ENCODE measurements around the gene PI16. TPM values are rescaled to one million over a fixed set of nuclear protein-coding genes. Genes with fewer than 3 reads are reported as not detected.
A peak's percentile ranks its signal among the peaks of the same experiment; 100 is the strongest.

PI16 gene
- total RNA-seq, 1 donor from 2014 or later: not detected

DNA sequence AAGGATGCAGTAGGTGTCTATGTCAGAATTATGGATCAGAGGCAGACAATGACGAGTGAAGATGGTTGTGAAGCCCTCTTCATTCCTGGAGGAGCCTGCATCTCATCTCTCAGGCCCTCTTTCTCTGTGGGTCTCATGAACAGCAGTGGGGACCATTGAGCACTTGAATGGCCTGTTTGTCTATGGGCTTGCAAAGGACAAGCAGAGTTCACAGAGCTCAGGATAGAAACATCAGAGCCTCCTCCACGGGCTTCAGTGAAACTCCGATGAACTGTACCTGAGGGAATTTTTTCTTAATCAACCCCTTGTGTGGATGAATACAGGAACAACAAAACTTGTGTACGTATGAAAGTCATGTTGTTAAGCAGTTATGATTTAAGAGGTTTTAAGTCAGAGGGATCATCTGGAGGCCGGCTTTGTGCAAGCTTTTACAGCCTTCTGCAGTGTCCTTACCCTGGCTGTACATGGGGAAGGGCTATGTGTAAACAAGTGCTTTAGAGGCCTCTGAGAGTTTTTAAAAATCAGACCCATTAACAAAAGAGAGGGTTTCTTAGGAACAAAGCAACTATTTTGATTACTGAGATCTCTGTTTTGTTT lies 29.7 kb upstream of the PI16 start:
- H3K9me3 Mint-ChIP-seq (ENCODE audit: unreplicated experiment): no peaks in the 10 kb centered on the region
- DNase-seq (ENCODE audit: extremely low spot score, unreplicated experiment): no peak
- peaks cover 54% of the 10 kb centered on the region for H3K4me1 Mint-ChIP-seq (ENCODE audit: unreplicated experiment)
- TF ChIP-seq, protein P1, sequence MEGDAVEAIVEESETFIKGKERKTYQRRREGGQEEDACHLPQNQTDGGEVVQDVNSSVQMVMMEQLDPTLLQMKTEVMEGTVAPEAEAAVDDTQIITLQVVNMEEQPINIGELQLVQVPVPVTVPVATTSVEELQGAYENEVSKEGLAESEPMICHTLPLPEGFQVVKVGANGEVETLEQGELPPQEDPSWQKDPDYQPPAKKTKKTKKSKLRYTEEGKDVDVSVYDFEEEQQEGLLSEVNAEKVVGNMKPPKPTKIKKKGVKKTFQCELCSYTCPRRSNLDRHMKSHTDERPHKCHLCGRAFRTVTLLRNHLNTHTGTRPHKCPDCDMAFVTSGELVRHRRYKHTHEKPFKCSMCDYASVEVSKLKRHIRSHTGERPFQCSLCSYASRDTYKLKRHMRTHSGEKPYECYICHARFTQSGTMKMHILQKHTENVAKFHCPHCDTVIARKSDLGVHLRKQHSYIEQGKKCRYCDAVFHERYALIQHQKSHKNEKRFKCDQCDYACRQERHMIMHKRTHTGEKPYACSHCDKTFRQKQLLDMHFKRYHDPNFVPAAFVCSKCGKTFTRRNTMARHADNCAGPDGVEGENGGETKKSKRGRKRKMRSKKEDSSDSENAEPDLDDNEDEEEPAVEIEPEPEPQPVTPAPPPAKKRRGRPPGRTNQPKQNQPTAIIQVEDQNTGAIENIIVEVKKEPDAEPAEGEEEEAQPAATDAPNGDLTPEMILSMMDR (IDR thresholded peaks at IDR 0.05): no peak
- no peak overlapping the region for H3K4me3 Mint-ChIP-seq (ENCODE audit: unreplicated experiment)
- peak overlapping the region; percentile 32 for H3K27ac Mint-ChIP-seq (ENCODE audit: unreplicated experiment)
- H3K27me3 Mint-ChIP-seq (ENCODE audit: unreplicated experiment): no peaks in the 10 kb centered on the region
- H3K36me3 Mint-ChIP-seq (ENCODE audit: unreplicated experiment): peaks cover 20% of the 10 kb centered on the region

DNA sequence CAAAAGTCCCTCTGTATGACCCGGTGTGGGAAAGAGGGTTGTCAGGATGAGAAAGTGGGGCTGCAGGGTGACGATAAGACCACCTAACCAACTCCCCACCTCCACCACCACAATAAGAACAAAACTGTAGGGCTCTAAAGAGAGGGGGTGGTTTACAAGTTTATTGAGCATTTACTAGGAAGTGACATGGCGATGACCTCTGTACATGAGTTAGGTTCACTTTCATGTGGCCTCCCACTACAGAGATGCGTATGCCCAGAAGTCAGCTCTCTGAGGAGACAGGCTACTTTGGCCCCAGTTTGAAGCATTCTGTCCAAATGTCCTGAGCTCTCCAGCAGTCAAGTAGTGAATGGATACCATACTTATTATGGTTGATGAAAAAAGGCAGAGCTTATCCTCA lies 28.7 kb upstream of the PI16 start:
- Mint-ChIP-seq H3K9me3 (ENCODE audit: unreplicated experiment) (no peaks in the 10 kb centered on the region), H3K27me3 (ENCODE audit: unreplicated experiment) (no peaks in the 10 kb centered on the region), H3K4me1 (ENCODE audit: unreplicated experiment) (peaks cover 63% of the 10 kb centered on the region), H3K36me3 (ENCODE audit: unreplicated experiment) (peaks cover 17% of the 10 kb centered on the region), H3K27ac (ENCODE audit: unreplicated experiment) (peak overlapping the region; percentile 90), H3K4me3 (ENCODE audit: unreplicated experiment) (peak overlapping the region; percentile 6)
- TF ChIP-seq, protein P1 (IDR thresholded peaks at IDR 0.05): no peak
- DNase-seq (ENCODE audit: extremely low spot score, unreplicated experiment): no peak

DNA sequence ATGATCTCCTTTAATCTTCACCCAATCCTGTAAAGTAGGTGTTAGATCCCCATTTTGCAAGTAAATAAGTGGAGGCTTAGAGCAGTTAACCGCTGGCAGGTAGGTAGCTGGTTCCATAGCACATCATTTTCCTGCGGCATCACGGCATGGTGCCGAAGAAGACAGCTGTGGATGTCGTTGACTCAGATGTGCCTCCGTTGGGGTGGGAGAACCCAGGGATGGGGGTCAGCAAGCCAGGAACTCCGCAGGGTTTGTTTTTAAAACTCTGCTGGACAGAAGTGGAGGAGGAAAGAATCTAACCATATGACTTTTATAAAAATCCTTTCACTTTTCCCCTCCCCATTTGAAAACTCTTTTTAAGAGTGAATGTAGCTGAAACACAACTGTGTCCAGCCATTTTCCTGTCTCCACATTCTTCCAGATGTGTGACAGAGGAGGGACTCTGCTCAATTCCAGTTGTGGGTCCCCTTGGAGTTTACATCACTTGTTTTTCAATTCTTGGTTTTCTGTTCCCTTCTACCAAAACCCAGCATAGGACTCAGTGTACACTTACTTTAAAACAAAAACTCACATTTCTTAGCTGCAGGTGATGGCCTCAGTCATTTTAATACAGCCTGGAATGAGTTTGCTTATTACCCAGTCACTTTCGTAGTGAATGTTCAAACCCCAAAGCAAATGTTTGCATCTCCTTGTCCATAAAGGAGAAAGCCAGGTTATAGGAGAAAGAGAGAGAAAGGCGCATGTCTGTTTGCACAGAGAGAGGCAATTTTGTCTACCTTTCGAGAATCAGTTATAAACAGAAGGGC lies 27.6 kb upstream of the PI16 start:
- peak overlapping the region; percentile 40 for H3K4me3 Mint-ChIP-seq (ENCODE audit: unreplicated experiment)
- TF ChIP-seq, protein P1 (IDR thresholded peaks at IDR 0.05): no peak
- H3K27me3 Mint-ChIP-seq (ENCODE audit: unreplicated experiment): no peaks in the 10 kb centered on the region
- peaks cover 69% of the 10 kb centered on the region for H3K4me1 Mint-ChIP-seq (ENCODE audit: unreplicated experiment)
- peaks cover 15% of the 10 kb centered on the region for H3K36me3 Mint-ChIP-seq (ENCODE audit: unreplicated experiment)
- no peaks in the 10 kb centered on the region for H3K9me3 Mint-ChIP-seq (ENCODE audit: unreplicated experiment)
- DNase-seq (ENCODE audit: extremely low spot score, unreplicated experiment): no peak
- H3K27ac Mint-ChIP-seq (ENCODE audit: unreplicated experiment): peak overlapping the region; percentile 90

DNA sequence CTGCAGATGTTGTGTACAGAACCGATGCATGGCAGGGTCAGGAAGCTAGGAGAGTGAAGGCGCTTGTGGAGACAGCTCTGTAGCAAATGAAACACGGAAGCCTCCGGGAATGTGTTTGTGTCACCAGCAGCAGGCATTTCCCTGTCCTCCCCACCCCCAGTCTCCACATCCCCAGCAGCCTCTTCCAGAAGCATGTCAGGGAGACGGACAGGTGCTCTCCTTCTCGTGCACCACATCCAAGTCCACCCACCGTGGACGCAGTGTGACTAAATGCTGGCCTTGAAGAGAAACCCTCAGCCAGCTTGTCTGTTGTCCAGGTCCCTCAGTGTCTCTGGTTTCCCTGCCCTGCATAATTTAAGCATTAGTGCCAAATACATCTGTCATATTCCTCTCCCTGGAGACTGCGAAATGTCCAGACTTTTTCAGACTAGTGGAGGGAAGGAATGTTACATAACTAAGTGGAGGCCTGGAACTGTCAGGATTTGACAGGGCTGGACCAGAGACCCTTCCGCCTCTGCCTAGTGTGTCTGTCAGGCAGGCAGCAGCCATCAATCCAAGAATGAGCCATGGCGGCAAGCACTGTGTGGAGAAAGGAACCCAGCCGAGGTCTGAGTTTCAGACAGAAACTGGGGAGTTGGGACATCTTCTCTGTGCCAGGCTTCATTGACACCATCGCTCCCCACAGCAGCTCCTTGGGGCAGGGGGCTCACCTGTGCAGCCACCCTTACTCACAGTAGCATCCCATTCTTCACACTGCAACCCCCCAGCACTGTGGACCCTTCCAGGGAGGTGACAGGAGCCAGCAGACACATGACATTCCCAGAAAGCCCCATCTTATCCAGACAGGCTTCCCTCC lies 26.6 kb upstream of the PI16 start:
- H3K27ac Mint-ChIP-seq (ENCODE audit: unreplicated experiment): peak overlapping the region; percentile 90
- no peaks in the 10 kb centered on the region for H3K9me3 Mint-ChIP-seq (ENCODE audit: unreplicated experiment)
- TF ChIP-seq, protein P1 (IDR thresholded peaks at IDR 0.05): no peak
- no peaks in the 10 kb centered on the region for H3K27me3 Mint-ChIP-seq (ENCODE audit: unreplicated experiment)
- DNase-seq (ENCODE audit: extremely low spot score, unreplicated experiment): no peak
- H3K36me3 Mint-ChIP-seq (ENCODE audit: unreplicated experiment): peaks cover 13% of the 10 kb centered on the region
- H3K4me1 Mint-ChIP-seq (ENCODE audit: unreplicated experiment): peaks cover 77% of the 10 kb centered on the region
- H3K4me3 Mint-ChIP-seq (ENCODE audit: unreplicated experiment): no peak overlapping the region

Measured in osteocyte (in vitro differentiated cells).